ENCODE data around the gene TAB3. TPM values are rescaled to one million over a fixed set of nuclear protein-coding genes. Genes with fewer than 3 reads are reported as not detected.

TAB3 gene
- total RNA-seq, 3 donors from 2014 or later (not counting 1 experiment from before 2014, with no cell fraction given): 20.4 to 26.1 (median 21.3) TPM

Other genes starting within 250 kb of the TAB3 start
- 10 to 100 TPM in 1 of 3 donors, 1 to 10 TPM in 2; 5.1 to 10.2 (median 7.6) TPM for gene GK, start 235.8 kb downstream of the TAB3 start, total RNA-seq
- not detected for gene FTHL17, start 182.8 kb upstream of the TAB3 start, total RNA-seq